Loucy (cell line): ENCODE data around the gene TAS2R8.

ENCODE experiments used
- CTCF ChIP-seq: fragments of 200-600 bp; sonication (generic); conservative IDR thresholded peaks from 2 replicates; pipeline ENCODE4 v1.5.1; 2014; ENCODE audit warnings: mild to moderate bottlenecking, antibody characterized with exemption, low read length
- EZH2phosphoT487 ChIP-seq: fragments of 200-600 bp; IDR thresholded peaks from 2 replicates; pipeline ENCODE4 v1.6.1; 2018; ENCODE audit warnings: antibody characterized with exemption, mild to moderate bottlenecking, moderate library complexity, borderline replicate concordance

DNA sequence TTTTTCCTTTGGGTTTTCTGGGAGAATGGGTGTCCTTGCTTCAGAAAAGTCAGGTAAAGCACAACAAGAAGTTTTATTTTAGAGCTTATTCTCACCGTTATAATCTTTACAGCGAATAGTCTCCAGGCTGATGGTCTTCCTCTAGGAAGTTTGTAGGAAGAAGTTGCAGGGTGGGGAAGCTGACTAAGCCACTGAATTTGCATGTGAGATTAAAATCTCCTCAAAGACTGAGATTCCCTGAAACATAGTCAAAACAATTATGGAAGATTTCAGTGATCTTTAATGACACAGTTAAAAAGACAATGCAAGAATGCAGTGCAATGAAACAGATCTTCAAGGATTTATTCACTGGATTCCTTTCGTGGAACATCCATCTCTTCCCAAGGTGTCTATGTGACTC lies 17.9 kb upstream of the TAS2R8 start:
- TF ChIP-seq CTCF (no peak), EZH2phosphoT487 (no peak)
